ENCODE measurements around the gene SDHAF2. TPM values are rescaled to one million over a fixed set of nuclear protein-coding genes. Genes with fewer than 3 reads are reported as not detected.

SDHAF2 gene
- total and polyA plus RNA-seq, 9 of the 15 experiments (the other 6 are each of a cell fraction or from before 2014, with no cell fraction given): 21.2 to 144 (median 40.4) TPM

DNA sequence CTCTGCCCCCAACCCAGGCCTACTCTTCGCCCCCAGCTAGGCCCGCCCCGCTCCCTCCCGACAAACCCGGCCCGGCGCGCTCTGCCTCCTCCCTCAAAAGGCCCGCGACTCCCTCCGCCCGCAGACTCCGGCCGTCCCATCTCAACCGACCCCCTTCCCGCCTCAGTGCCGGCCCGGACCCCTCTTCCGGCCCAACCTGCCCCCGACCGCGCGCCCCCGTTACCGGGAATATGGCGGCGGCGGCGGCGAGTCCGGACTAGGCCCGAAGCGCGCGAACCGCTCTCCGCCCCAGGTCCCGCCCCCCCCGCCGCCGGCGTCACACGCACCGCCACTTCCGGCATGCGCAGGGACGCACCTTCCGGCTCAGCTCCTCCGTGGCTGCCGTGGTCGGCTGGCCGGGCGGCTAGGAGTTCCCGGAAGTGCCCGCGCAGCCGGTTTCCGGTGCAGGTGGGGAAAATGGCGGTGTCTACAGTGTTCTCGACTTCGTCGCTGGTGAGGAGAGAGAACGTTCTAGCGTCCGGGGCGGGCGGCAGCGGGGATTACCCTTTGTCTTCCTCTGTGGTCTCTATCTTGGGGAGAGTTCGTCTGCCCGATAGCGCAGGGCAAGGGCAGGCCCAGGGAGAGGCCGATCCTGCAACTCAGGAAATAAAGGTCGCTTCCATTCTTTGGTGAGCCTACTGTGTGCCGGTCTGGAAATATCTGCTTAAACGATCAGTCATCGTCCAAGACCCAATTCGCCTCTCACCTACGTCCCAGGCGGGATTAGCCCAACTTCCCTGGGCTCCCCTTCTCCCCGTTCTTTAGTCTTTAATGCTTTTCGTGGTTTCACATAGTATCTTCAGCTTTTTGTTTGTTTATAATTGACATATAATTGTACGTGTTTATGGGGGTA is at the start of gene SDHAF2, which contains the start of gene CPSF7 (continued):
- no peak for TF ChIP-seq ZNF124 (CRISPR knock-in tag; IDR thresholded peaks at IDR 0.05)
- 0 out of 2 replicates have a peak, but pooled peaks have one; percentile 17 for TF ChIP-seq CAMTA2 (CRISPR knock-in tag; conservative IDR thresholded peaks at IDR 0.05)
- no peak for TF ChIP-seq MEF2D (tag; conservative IDR thresholded peaks at IDR 0.05; ENCODE audit: low read depth)
- TF ChIP-seq POLR2AphosphoS2 (IDR thresholded peaks at IDR 0.05; ENCODE audit: low read length): no peak
- TF ChIP-seq KDM4B (IDR thresholded peaks at IDR 0.05; ENCODE audit: borderline replicate concordance in 2 of 2, low read depth in 1 of 2): peak in 1 of 2 experiments; percentile 80; a peak in 1 of 4 replicates
- TF ChIP-seq ZNF76 (CRISPR knock-in tag; IDR thresholded peaks at IDR 0.05; ENCODE audit: borderline replicate concordance): peak; percentile 28; the same call in 1 of the 2 replicates
- TF ChIP-seq KAT2B (IDR thresholded peaks at IDR 0.05; ENCODE audit: low read depth, low read length): no peak
- no peak for TF ChIP-seq RAD51 (IDR thresholded peaks at IDR 0.05; ENCODE audit: borderline replicate concordance, low read depth)
- TF ChIP-seq RNF2 (IDR thresholded peaks at IDR 0.05): 0 out of 2 replicates have a peak, but pooled peaks have one; percentile 32
- TF ChIP-seq TRIM24 (IDR thresholded peaks at IDR 0.05): peak in 1 of 2 experiments; percentile 21; a peak in 1 of 4 replicates
- no peak for TF ChIP-seq HSF4 (CRISPR knock-in tag; IDR thresholded peaks at IDR 0.05; ENCODE audit: borderline replicate concordance)
- TF ChIP-seq, protein P1, sequence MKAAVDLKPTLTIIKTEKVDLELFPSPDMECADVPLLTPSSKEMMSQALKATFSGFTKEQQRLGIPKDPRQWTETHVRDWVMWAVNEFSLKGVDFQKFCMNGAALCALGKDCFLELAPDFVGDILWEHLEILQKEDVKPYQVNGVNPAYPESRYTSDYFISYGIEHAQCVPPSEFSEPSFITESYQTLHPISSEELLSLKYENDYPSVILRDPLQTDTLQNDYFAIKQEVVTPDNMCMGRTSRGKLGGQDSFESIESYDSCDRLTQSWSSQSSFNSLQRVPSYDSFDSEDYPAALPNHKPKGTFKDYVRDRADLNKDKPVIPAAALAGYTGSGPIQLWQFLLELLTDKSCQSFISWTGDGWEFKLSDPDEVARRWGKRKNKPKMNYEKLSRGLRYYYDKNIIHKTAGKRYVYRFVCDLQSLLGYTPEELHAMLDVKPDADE (conservative IDR thresholded peaks at IDR 0.05; ENCODE audit: control insufficient read depth, low read depth, low read length): no peak
- TF ChIP-seq MXI1 (IDR thresholded peaks at IDR 0.05; ENCODE audit: low read depth, low read length): no peak
- no peak for TF ChIP-seq BMI1 (IDR thresholded peaks at IDR 0.05; ENCODE audit: low read length)
- no peak for TF ChIP-seq ZNF584 (CRISPR knock-in tag; IDR thresholded peaks at IDR 0.05; ENCODE audit: low read depth)
- TF ChIP-seq, protein P2, sequence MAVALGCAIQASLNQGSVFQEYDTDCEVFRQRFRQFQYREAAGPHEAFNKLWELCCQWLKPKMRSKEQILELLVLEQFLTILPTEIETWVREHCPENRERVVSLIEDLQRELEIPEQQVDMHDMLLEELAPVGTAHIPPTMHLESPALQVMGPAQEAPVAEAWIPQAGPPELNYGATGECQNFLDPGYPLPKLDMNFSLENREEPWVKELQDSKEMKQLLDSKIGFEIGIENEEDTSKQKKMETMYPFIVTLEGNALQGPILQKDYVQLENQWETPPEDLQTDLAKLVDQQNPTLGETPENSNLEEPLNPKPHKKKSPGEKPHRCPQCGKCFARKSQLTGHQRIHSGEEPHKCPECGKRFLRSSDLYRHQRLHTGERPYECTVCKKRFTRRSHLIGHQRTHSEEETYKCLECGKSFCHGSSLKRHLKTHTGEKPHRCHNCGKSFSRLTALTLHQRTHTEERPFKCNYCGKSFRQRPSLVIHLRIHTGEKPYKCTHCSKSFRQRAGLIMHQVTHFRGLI (CRISPR knock-in tag; IDR thresholded peaks at IDR 0.05): no peak
- TF ChIP-seq ZFP36 (IDR thresholded peaks at IDR 0.05; ENCODE audit: low read depth, low read length, partially characterized antibody): no peak
- TF ChIP-seq RFX7 (CRISPR knock-in tag; IDR thresholded peaks at IDR 0.05): no peak
- TF ChIP-seq ZNF384 (IDR thresholded peaks at IDR 0.05; ENCODE audit: low read depth, low read length): no peak
- no peak for TF ChIP-seq SNRNP70 (optimal IDR thresholded peaks at IDR 0.05; ENCODE audit: low read depth, low read length)
- peak; percentile 72; the same call in 1 of the 2 replicates for TF ChIP-seq ZBTB1 (CRISPR knock-in tag; IDR thresholded peaks at IDR 0.05; ENCODE audit: borderline replicate concordance, low read depth)
- no peak for TF ChIP-seq EWSR1 (IDR thresholded peaks at IDR 0.05; ENCODE audit: borderline replicate concordance, low read depth, partially characterized antibody)
- TF ChIP-seq ETV5 (CRISPR knock-in tag; IDR thresholded peaks at IDR 0.05; ENCODE audit: low read depth): peak; percentile 96
- TF ChIP-seq, protein P3, sequence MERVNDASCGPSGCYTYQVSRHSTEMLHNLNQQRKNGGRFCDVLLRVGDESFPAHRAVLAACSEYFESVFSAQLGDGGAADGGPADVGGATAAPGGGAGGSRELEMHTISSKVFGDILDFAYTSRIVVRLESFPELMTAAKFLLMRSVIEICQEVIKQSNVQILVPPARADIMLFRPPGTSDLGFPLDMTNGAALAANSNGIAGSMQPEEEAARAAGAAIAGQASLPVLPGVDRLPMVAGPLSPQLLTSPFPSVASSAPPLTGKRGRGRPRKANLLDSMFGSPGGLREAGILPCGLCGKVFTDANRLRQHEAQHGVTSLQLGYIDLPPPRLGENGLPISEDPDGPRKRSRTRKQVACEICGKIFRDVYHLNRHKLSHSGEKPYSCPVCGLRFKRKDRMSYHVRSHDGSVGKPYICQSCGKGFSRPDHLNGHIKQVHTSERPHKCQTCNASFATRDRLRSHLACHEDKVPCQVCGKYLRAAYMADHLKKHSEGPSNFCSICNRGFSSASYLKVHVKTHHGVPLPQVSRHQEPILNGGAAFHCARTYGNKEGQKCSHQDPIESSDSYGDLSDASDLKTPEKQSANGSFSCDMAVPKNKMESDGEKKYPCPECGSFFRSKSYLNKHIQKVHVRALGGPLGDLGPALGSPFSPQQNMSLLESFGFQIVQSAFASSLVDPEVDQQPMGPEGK (CRISPR knock-in tag; IDR thresholded peaks at IDR 0.05; ENCODE audit: borderline replicate concordance): no peak
